Astrocyte (in vitro differentiated cells and primary cell): ENCODE data around the gene PTPRN2.

Experiments
- CTCF ChIP-seq: IDR thresholded peaks from 2 replicates; pipeline ENCODE4 v1.5.1; 2011; ENCODE audit warnings: low read depth, mild to moderate bottlenecking, inconsistent platforms, low read length, moderate library complexity; ENCODE audit not compliant: insufficient read depth
- EZH2 ChIP-seq: IDR thresholded peaks from 2 replicates; pipeline ENCODE4 v1.6.1; 2012; ENCODE audit warnings: mild to moderate bottlenecking, low read length, inconsistent platforms; ENCODE audit not compliant: insufficient read depth

GRCh38 chr7:158409120-158409519, 178.5 kb downstream of the PTPRN2 start:
- no peak for TF ChIP-seq CTCF
- TF ChIP-seq EZH2: no peak
